Measurements from ENCODE around the gene PLEKHA5.
A peak's percentile ranks its signal among the peaks of the same experiment; 100 is the strongest.

The PLEKHA5 gene

DNA sequence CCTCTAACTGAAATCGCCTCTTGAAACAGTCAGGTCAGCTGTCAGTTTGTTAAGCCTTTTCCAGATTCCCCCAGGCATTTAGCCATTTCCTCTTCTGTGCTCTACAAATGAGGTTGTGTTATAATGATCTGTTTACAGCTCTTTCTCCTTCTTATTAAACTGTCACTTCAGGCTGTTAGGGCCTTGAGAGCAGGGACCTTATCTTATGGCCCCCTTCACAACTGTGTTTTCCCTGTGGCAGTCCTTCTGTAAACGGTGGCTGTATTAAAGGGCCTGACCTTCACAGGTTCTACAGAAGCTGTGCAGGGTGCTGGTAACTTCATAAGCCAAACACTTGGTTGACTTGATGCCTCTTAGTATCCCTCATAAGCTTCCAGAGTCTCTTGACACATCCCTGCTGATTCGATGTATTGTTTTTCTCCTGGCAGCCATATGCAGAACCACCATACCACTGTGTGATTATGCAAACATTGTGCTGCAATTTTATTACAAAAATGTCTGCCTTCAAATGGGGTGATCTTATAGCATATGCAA, 104.7 kb downstream of the PLEKHA5 start:
- H3K4me3 ChIP-seq (ENCODE audit: low read depth in 1 of 2, low read length in 2 of 2) = no peak overlapping the region
- no peaks in the 10 kb centered on the region for H3K9me3 ChIP-seq (ENCODE audit: control insufficient read depth in 1 of 2, low read length in 2 of 2)
- peaks cover 4 to 16% of the 10 kb centered on the region in 2 donors for H3K4me1 ChIP-seq (ENCODE audit: control insufficient read depth in 1 of 2, insufficient read depth in 2 of 2, low read length in 2 of 2)
- peak overlapping the region; percentile 46 for H3K27ac ChIP-seq (ENCODE audit: low read length)
- no peaks in the 10 kb centered on the region for H3K36me3 ChIP-seq (ENCODE audit: control insufficient read depth in 1 of 2, insufficient read depth in 2 of 2, low read length in 2 of 2)
- no peaks in the 10 kb centered on the region for H3K27me3 ChIP-seq (ENCODE audit: low read depth, low read length)

DNA sequence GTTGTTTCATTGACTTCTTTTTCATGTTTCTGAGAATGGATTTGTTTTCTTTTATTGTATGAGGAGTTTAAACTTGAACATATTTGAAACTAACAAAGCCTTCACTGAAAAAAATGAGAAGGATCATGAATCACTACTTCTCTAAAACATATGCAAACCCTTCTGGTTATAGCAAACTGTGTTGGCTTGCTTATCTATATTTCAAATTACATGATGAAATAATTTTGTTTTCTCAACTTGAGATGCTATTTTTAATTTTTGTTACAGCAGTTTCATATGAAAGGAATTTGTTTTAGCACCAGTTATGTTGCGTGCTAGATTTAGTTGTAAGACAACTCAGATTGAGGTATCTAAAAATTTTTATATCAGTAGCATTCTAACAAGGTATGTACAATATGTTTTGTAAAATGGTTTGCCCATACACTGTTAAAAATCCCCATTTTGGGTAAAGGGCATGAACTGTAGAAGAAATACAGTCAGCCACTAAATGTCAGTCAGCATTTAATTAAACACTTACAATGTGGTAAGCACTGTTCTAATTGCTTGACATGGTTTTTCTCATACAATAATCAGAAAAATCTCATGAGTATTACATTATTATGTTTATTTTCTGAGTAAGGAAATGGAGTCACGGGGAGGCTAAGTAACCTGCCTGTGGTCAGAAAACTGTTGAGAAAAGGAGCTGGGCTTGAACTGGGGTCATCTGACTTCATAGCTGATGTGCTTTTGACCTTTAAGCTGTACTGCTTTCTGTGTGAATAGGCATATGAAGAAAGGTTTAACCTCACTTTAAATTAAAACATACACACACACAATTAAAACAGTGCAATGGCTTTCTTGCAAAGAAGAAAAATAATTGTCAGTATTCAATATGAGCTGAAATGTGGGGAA, 105.7 kb downstream of the PLEKHA5 start:
- Histone ChIP-seq H3K4me1 (ENCODE audit: control insufficient read depth in 1 of 2, insufficient read depth in 2 of 2, low read length in 2 of 2) (peaks cover 4 to 16% of the 10 kb centered on the region in 2 donors), H3K27ac (ENCODE audit: low read length) (peak overlapping the region; percentile 11), H3K4me3 (ENCODE audit: low read depth in 1 of 2, low read length in 2 of 2) (no peak overlapping the region), H3K36me3 (ENCODE audit: control insufficient read depth in 1 of 2, insufficient read depth in 2 of 2, low read length in 2 of 2) (no peaks in the 10 kb centered on the region), H3K9me3 (ENCODE audit: control insufficient read depth in 1 of 2, low read length in 2 of 2) (no peaks in the 10 kb centered on the region), H3K27me3 (ENCODE audit: low read depth, low read length) (no peaks in the 10 kb centered on the region)

GRCh38 chr12:19236656-19237055, 107.1 kb downstream of the PLEKHA5 start:
- Histone ChIP-seq H3K27ac (ENCODE audit: low read length) (no peak overlapping the region), H3K9me3 (ENCODE audit: control insufficient read depth in 1 of 2, low read length in 2 of 2) (no peaks in the 10 kb centered on the region), H3K4me3 (ENCODE audit: low read depth in 1 of 2, low read length in 2 of 2) (no peak overlapping the region), H3K27me3 (ENCODE audit: low read depth, low read length) (no peaks in the 10 kb centered on the region), H3K36me3 (ENCODE audit: control insufficient read depth in 1 of 2, insufficient read depth in 2 of 2, low read length in 2 of 2) (no peaks in the 10 kb centered on the region), H3K4me1 (ENCODE audit: control insufficient read depth in 1 of 2, insufficient read depth in 2 of 2, low read length in 2 of 2) (peaks cover 4 to 16% of the 10 kb centered on the region in 2 donors)

DNA sequence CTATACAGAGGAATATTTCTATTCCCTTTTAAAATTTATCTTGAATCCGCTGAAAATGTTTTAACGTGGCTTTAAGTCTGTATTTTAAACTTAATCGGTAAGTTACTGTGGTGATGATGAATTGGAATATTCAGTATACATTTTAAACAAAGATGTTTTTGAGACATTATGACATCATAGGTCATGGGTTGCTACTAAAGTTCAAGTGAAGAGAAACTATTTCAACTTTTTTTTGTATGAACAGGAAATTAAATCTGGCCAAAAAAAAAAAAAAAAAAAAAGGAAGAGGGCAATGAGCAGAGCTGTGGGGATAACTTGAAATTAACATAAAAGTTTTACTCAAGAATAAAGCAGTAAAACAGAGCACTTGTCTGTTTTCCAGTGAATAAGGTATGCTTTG, 109.0 kb downstream of the PLEKHA5 start:
- Histone ChIP-seq H3K36me3 (ENCODE audit: control insufficient read depth in 1 of 2, insufficient read depth in 2 of 2, low read length in 2 of 2) (no peaks in the 10 kb centered on the region), H3K27ac (ENCODE audit: low read length) (no peak overlapping the region), H3K4me1 (ENCODE audit: control insufficient read depth in 1 of 2, insufficient read depth in 2 of 2, low read length in 2 of 2) (peaks cover 4 to 15% of the 10 kb centered on the region in 2 donors), H3K27me3 (ENCODE audit: low read depth, low read length) (no peaks in the 10 kb centered on the region), H3K4me3 (ENCODE audit: low read depth in 1 of 2, low read length in 2 of 2) (no peak overlapping the region), H3K9me3 (ENCODE audit: control insufficient read depth in 1 of 2, low read length in 2 of 2) (no peaks in the 10 kb centered on the region)

DNA sequence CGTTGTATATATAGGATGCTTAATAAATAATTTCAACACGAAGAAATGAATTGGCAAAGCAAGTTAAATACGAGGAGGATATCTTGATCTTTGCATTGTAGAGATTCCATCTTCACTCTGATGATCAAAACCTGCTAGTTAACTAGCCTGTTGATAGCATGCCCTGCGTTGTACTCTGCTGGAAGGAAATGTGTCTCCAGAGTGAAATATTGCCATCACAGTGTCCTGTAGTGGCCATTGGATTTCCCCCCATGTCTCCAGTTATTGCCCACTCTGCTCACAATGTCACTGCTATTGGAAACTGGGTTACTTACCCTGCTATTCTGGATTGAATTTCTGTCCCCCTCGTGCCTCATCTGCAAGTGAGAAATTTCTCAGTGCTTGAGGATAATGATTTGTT, 109.6 kb downstream of the PLEKHA5 start:
- Histone ChIP-seq H3K27ac (ENCODE audit: low read length) (no peak overlapping the region), H3K36me3 (ENCODE audit: control insufficient read depth in 1 of 2, insufficient read depth in 2 of 2, low read length in 2 of 2) (no peaks in the 10 kb centered on the region), H3K9me3 (ENCODE audit: control insufficient read depth in 1 of 2, low read length in 2 of 2) (no peaks in the 10 kb centered on the region), H3K27me3 (ENCODE audit: low read depth, low read length) (no peaks in the 10 kb centered on the region), H3K4me1 (ENCODE audit: control insufficient read depth in 1 of 2, insufficient read depth in 2 of 2, low read length in 2 of 2) (peaks cover 4 to 11% of the 10 kb centered on the region in 2 donors), H3K4me3 (ENCODE audit: low read depth in 1 of 2, low read length in 2 of 2) (no peak overlapping the region)

DNA sequence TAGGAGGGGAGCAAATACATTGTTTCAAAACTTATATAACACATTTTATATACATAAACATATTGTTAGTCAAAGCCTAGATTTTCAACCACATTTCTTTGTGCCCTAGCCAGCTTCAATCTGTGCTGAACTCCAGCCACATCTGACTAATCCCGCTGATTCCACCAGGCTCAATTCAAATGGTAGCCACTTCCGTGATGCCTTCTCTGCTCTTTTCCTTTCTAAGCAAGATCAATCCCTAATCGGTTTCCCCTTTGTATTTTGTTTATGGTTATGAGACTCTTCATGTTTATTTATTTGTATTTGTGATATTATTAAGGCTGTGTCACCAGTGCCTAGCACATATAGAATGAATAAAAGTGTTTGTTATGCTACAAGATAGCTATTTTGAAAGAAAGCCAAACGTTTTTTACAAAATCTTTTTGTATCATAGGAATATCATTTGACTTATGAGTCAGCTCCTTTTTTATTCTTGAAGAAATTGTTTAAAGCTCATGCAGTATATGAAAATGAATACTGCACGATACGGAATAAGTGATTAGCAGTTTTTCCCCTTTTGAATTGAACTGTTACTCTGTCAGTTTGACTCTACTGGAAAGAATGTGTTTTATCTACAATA, 110.2 kb downstream of the PLEKHA5 start:
- no peak overlapping the region for H3K4me3 ChIP-seq (ENCODE audit: low read depth in 1 of 2, low read length in 2 of 2)

DNA sequence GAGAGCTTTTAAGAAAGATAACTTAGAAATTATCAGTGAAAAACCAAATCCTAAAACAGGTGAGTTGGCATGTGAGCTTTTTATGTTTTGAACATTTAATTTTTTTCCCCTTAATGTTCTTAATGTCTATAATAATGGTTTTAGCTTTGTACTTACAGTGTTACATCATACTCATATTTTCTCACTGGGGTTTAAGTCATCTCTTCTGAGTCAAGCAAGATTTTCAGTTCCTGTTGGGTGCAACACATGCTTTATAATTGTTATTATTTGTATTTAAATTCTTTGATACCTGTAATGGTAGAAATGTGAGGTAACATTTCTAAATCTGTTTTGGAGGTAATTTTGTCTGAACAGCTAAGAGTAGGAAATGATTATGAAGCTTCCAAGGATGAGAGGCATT, 113.0 kb downstream of the PLEKHA5 start:
- H3K36me3 ChIP-seq (ENCODE audit: control insufficient read depth in 1 of 2, insufficient read depth in 2 of 2, low read length in 2 of 2) = no peaks in the 10 kb centered on the region
- H3K27me3 ChIP-seq (ENCODE audit: low read depth, low read length) = no peaks in the 10 kb centered on the region
- no peak overlapping the region for H3K27ac ChIP-seq (ENCODE audit: low read length)
- no peak overlapping the region for H3K4me3 ChIP-seq (ENCODE audit: low read depth in 1 of 2, low read length in 2 of 2)
- H3K9me3 ChIP-seq (ENCODE audit: control insufficient read depth in 1 of 2, low read length in 2 of 2) = no peaks in the 10 kb centered on the region
- peaks cover 0 to 4% of the 10 kb centered on the region in 2 donors for H3K4me1 ChIP-seq (ENCODE audit: control insufficient read depth in 1 of 2, insufficient read depth in 2 of 2, low read length in 2 of 2)

More for the DNA sequence above, 110.2 kb downstream of the PLEKHA5 start:
- Histone ChIP-seq H3K36me3 (ENCODE audit: control insufficient read depth in 1 of 2, insufficient read depth in 2 of 2, low read length in 2 of 2) (no peaks in the 10 kb centered on the region), H3K4me1 (ENCODE audit: control insufficient read depth in 1 of 2, insufficient read depth in 2 of 2, low read length in 2 of 2) (peaks cover 0 to 8% of the 10 kb centered on the region in 2 donors), H3K9me3 (ENCODE audit: control insufficient read depth in 1 of 2, low read length in 2 of 2) (no peaks in the 10 kb centered on the region), H3K27ac (ENCODE audit: low read length) (no peak overlapping the region), H3K27me3 (ENCODE audit: low read depth, low read length) (no peaks in the 10 kb centered on the region)

DNA sequence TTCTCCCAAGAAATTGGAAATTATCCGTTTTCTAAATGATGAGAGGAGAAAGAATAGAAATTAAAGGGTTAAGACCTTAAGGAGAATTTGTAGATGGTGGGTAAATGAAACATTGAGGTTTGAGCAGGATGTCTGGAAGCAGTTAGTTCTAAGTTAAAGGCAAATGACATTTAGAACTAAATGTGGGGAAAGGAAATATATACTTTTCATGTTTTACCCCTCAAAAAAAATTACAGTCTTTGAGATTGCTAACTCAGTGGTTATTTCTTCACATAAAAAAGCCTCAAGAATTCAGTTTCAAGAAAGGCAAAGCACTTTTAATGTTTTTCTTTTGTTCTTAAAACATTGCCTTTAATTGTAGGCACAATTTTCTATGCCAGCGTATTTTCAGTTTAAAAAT, 114.0 kb downstream of the PLEKHA5 start:
- Histone ChIP-seq H3K27ac (ENCODE audit: low read length) (no peak overlapping the region), H3K9me3 (ENCODE audit: control insufficient read depth in 1 of 2, low read length in 2 of 2) (no peaks in the 10 kb centered on the region)

DNA sequence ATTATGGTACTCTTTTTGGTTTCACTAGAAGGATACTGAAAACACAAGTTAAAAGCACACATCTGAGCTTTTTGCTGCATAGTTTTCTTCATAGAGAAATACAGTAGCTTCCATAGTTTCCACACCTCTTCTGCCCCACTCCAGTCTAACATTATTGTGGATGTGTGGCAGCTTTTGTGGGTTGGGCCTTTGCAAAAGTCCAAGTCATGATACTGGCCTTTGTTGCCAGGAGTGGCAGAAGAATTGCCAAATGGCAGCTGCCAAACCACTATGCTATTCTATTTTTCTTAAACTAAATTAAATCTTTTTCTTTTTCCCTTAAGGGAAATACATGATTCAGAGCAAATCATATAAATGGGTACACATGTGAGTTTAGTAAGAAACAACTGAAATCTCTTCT, 114.8 kb downstream of the PLEKHA5 start:
- H3K4me3 ChIP-seq (ENCODE audit: low read depth in 1 of 2, low read length in 2 of 2) = no peak overlapping the region
- H3K27ac ChIP-seq (ENCODE audit: low read length) = no peak overlapping the region
- H3K4me1 ChIP-seq (ENCODE audit: control insufficient read depth in 1 of 2, insufficient read depth in 2 of 2, low read length in 2 of 2) = peaks cover 0 to 4% of the 10 kb centered on the region in 2 donors
- no peaks in the 10 kb centered on the region for H3K27me3 ChIP-seq (ENCODE audit: low read depth, low read length)
- H3K9me3 ChIP-seq (ENCODE audit: control insufficient read depth in 1 of 2, low read length in 2 of 2) = no peaks in the 10 kb centered on the region
- H3K36me3 ChIP-seq (ENCODE audit: control insufficient read depth in 1 of 2, insufficient read depth in 2 of 2, low read length in 2 of 2) = no peaks in the 10 kb centered on the region

More for the DNA sequence above, 114.0 kb downstream of the PLEKHA5 start:
- H3K4me3 ChIP-seq (ENCODE audit: low read depth in 1 of 2, low read length in 2 of 2) = no peak overlapping the region
- no peaks in the 10 kb centered on the region for H3K36me3 ChIP-seq (ENCODE audit: control insufficient read depth in 1 of 2, insufficient read depth in 2 of 2, low read length in 2 of 2)
- no peaks in the 10 kb centered on the region for H3K27me3 ChIP-seq (ENCODE audit: low read depth, low read length)
- H3K4me1 ChIP-seq (ENCODE audit: control insufficient read depth in 1 of 2, insufficient read depth in 2 of 2, low read length in 2 of 2) = peaks cover 0 to 4% of the 10 kb centered on the region in 2 donors

DNA sequence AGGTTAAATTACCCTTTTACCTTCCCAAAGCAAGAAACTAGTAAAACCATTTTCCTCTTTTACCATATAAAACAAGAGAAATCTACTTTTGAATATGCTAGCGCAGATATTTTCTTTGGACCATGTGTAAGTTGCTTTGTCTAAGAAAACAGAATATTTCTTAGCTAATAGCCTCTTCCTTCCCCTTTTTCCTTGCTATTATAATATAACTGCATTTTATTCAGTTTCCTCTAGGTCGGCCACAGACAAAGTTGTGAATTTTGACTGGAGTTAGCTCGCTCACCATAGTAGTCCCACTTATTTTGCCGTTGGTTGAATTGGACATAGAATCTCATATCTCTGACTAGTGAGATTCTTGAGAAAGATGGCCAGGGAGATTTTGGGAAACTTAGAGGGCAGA, 115.6 kb downstream of the PLEKHA5 start:
- Histone ChIP-seq H3K4me1 (ENCODE audit: control insufficient read depth in 1 of 2, insufficient read depth in 2 of 2, low read length in 2 of 2) (peaks cover 0 to 4% of the 10 kb centered on the region in 2 donors), H3K27ac (ENCODE audit: low read length) (no peak overlapping the region), H3K36me3 (ENCODE audit: control insufficient read depth in 1 of 2, insufficient read depth in 2 of 2, low read length in 2 of 2) (no peaks in the 10 kb centered on the region), H3K9me3 (ENCODE audit: control insufficient read depth in 1 of 2, low read length in 2 of 2) (no peaks in the 10 kb centered on the region), H3K4me3 (ENCODE audit: low read depth in 1 of 2, low read length in 2 of 2) (no peak overlapping the region), H3K27me3 (ENCODE audit: low read depth, low read length) (no peaks in the 10 kb centered on the region)

GRCh38 chr12:19245666-19246065, 116.1 kb downstream of the PLEKHA5 start:
- peaks cover 0 to 4% of the 10 kb centered on the region in 2 donors for H3K4me1 ChIP-seq (ENCODE audit: control insufficient read depth in 1 of 2, insufficient read depth in 2 of 2, low read length in 2 of 2)

More at GRCh38 chr12:19245666-19246065, 116.1 kb downstream of the PLEKHA5 start:
- Histone ChIP-seq H3K27me3 (ENCODE audit: low read depth, low read length) (no peaks in the 10 kb centered on the region), H3K36me3 (ENCODE audit: control insufficient read depth in 1 of 2, insufficient read depth in 2 of 2, low read length in 2 of 2) (no peaks in the 10 kb centered on the region), H3K4me3 (ENCODE audit: low read depth in 1 of 2, low read length in 2 of 2) (no peak overlapping the region), H3K27ac (ENCODE audit: low read length) (no peak overlapping the region), H3K9me3 (ENCODE audit: control insufficient read depth in 1 of 2, low read length in 2 of 2) (no peaks in the 10 kb centered on the region)
